Measurements from ENCODE around the gene JSRP1.
A peak's percentile ranks its signal among the peaks of the same experiment; 100 is the strongest.

The JSRP1 gene

DNA sequence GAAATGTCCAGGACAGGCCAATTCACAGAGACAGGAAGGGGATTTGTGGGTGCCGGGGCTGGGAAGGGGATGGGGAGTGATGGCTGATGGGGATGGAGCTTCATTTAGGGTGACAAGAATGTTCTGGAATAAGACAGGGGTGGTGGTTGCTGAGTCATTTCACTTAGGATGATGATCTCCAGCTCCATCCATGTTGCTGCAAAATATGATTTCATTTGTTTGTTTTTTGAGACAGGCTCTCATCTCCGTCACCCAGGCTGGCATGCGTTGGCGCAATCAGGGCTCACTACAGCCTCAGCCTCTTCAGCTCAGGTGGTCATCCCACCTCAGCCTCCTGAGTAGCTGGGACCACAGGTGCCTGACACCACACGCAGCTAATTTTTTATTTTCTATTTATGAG lies 3.1 kb upstream of the JSRP1 start:
- H2BK15ac ChIP-seq (replicated peaks; ENCODE audit: low read depth) = no peak overlapping the region
- no CpG with 5 or more reads among the region's 5 CpGs for WGBS (ENCODE audit: extremely low coverage, insufficient coverage, low lambda C conversion rate)
- H3K4me2 ChIP-seq (ENCODE audit: low read length) = no peak overlapping the region

GRCh38 chr19:2255112-2255845 lies 938 bp downstream of the JSRP1 start:
- no peaks in the 10 kb centered on the region for H3K79me2 ChIP-seq (ENCODE audit: control insufficient read depth, insufficient read depth, low read length)
- no peak overlapping the region for H3K27ac ChIP-seq (ENCODE audit: low read depth, low read length)
- DNase-seq = no peak
- no peak overlapping the region for H2AK5ac ChIP-seq (ENCODE audit: low read length)
- H2BK15ac ChIP-seq (replicated peaks; ENCODE audit: low read depth) = no peak overlapping the region
- H3K79me1 ChIP-seq (ENCODE audit: low read length) = no peaks in the 10 kb centered on the region
- no CpG with 5 or more reads among the region's 16 CpGs for WGBS (ENCODE audit: extremely low coverage, insufficient coverage, low lambda C conversion rate)
- H2BK120ac ChIP-seq (ENCODE audit: low read depth, low read length) = no peak overlapping the region
- no peak overlapping the region for H3K4me3 ChIP-seq (ENCODE audit: low read length)
- H3K27me3 ChIP-seq (ENCODE audit: insufficient read depth, low read length, poor library complexity) = no peaks in the 10 kb centered on the region
- no peaks in the 10 kb centered on the region for H3K36me3 ChIP-seq (ENCODE audit: control insufficient read depth, insufficient read depth, low read length)
- H3K9ac ChIP-seq (ENCODE audit: low read length) = no peak overlapping the region
- no peak overlapping the region for H2BK5ac ChIP-seq (ENCODE audit: low read length)
- H3K18ac ChIP-seq (ENCODE audit: low read length) = no peak overlapping the region
- H3K56ac ChIP-seq (ENCODE audit: low read length) = no peak overlapping the region
- H3K4me1 ChIP-seq (ENCODE audit: control insufficient read depth, low read depth, low read length) = no peaks in the 10 kb centered on the region
- H4K8ac ChIP-seq (ENCODE audit: low read depth, low read length) = no peak overlapping the region
- no peak overlapping the region for H3K4ac ChIP-seq (ENCODE audit: low read depth, low read length)
- no peak overlapping the region for H3K4me2 ChIP-seq (ENCODE audit: low read length)
- no peak overlapping the region for H4K5ac ChIP-seq (ENCODE audit: low read length)
- H3K23ac ChIP-seq (ENCODE audit: low read length) = no peak overlapping the region

More for the DNA sequence above, 3.1 kb upstream of the JSRP1 start:
- Histone ChIP-seq H3K9ac (ENCODE audit: low read length) (no peak overlapping the region), H3K23ac (ENCODE audit: low read length) (no peak overlapping the region), H3K4me3 (ENCODE audit: low read length) (no peak overlapping the region), H2BK120ac (ENCODE audit: low read depth, low read length) (no peak overlapping the region), H3K79me2 (ENCODE audit: control insufficient read depth, insufficient read depth, low read length) (no peaks in the 10 kb centered on the region), H3K27me3 (ENCODE audit: insufficient read depth, low read length, poor library complexity) (no peaks in the 10 kb centered on the region), H3K79me1 (ENCODE audit: low read length) (no peaks in the 10 kb centered on the region), H2BK5ac (ENCODE audit: low read length) (no peak overlapping the region), H3K4ac (ENCODE audit: low read depth, low read length) (no peak overlapping the region), H3K4me1 (ENCODE audit: control insufficient read depth, low read depth, low read length) (no peaks in the 10 kb centered on the region), H3K56ac (ENCODE audit: low read length) (no peak overlapping the region), H4K8ac (ENCODE audit: low read depth, low read length) (no peak overlapping the region), H3K18ac (ENCODE audit: low read length) (no peak overlapping the region), H3K36me3 (ENCODE audit: control insufficient read depth, insufficient read depth, low read length) (no peaks in the 10 kb centered on the region), H2AK5ac (ENCODE audit: low read length) (no peak overlapping the region), H3K27ac (ENCODE audit: low read depth, low read length) (no peak overlapping the region), H4K5ac (ENCODE audit: low read length) (no peak overlapping the region)
- DNase-seq = no peak

- Histone ChIP-seq H3K4ac (ENCODE audit: low read depth, low read length) (no peak overlapping the region), H3K4me3 (ENCODE audit: low read length) (no peak overlapping the region), H3K79me1 (ENCODE audit: low read length) (no peaks in the 10 kb centered on the region)
Observed at GRCh38 chr19:2254064-2254872, 1.9 kb downstream of the JSRP1 start.

GRCh38 chr19:2253106-2254063 lies 2.8 kb downstream of the JSRP1 start:
- Histone ChIP-seq H3K36me3 (ENCODE audit: control insufficient read depth, insufficient read depth, low read length) (peaks cover 2% of the 10 kb centered on the region), H3K4ac (ENCODE audit: low read depth, low read length) (no peak overlapping the region), H3K79me1 (ENCODE audit: low read length) (no peaks in the 10 kb centered on the region), H4K8ac (ENCODE audit: low read depth, low read length) (no peak overlapping the region), H3K18ac (ENCODE audit: low read length) (no peak overlapping the region), H3K4me2 (ENCODE audit: low read length) (peak overlapping the region; percentile 26), H3K9ac (ENCODE audit: low read length) (peak overlapping the region; percentile 57), H3K23ac (ENCODE audit: low read length) (no peak overlapping the region), H3K4me1 (ENCODE audit: control insufficient read depth, low read depth, low read length) (no peaks in the 10 kb centered on the region), H3K56ac (ENCODE audit: low read length) (peak overlapping the region; percentile 57), H3K4me3 (ENCODE audit: low read length) (no peak overlapping the region), H4K5ac (ENCODE audit: low read length) (no peak overlapping the region), H2BK15ac (replicated peaks; ENCODE audit: low read depth) (no peak overlapping the region), H2AK5ac (ENCODE audit: low read length) (no peak overlapping the region), H3K79me2 (ENCODE audit: control insufficient read depth, insufficient read depth, low read length) (no peaks in the 10 kb centered on the region), H3K27me3 (ENCODE audit: insufficient read depth, low read length, poor library complexity) (no peaks in the 10 kb centered on the region), H3K27ac (ENCODE audit: low read depth, low read length) (no peak overlapping the region), H2BK120ac (ENCODE audit: low read depth, low read length) (no peak overlapping the region), H2BK5ac (ENCODE audit: low read length) (no peak overlapping the region)
- peak; percentile 67 for DNase-seq
- no CpG with 5 or more reads among the region's 77 CpGs for WGBS (ENCODE audit: extremely low coverage, insufficient coverage, low lambda C conversion rate)

More at GRCh38 chr19:2254064-2254872, 1.9 kb downstream of the JSRP1 start:
- H3K56ac ChIP-seq (ENCODE audit: low read length) = no peak overlapping the region
- H3K4me2 ChIP-seq (ENCODE audit: low read length) = peak overlapping the region; percentile 9
- peak; percentile 84 for DNase-seq
- no peak overlapping the region for H2AK5ac ChIP-seq (ENCODE audit: low read length)
- no peaks in the 10 kb centered on the region for H3K36me3 ChIP-seq (ENCODE audit: control insufficient read depth, insufficient read depth, low read length)
- H3K27me3 ChIP-seq (ENCODE audit: insufficient read depth, low read length, poor library complexity) = no peaks in the 10 kb centered on the region
- H3K9ac ChIP-seq (ENCODE audit: low read length) = no peak overlapping the region
- H3K27ac ChIP-seq (ENCODE audit: low read depth, low read length) = no peak overlapping the region
- WGBS (ENCODE audit: extremely low coverage, insufficient coverage, low lambda C conversion rate) = no CpG with 5 or more reads among the region's 20 CpGs
- H3K23ac ChIP-seq (ENCODE audit: low read length) = no peak overlapping the region
- no peak overlapping the region for H2BK120ac ChIP-seq (ENCODE audit: low read depth, low read length)
- no peaks in the 10 kb centered on the region for H3K4me1 ChIP-seq (ENCODE audit: control insufficient read depth, low read depth, low read length)
- H3K18ac ChIP-seq (ENCODE audit: low read length) = no peak overlapping the region
- H3K79me2 ChIP-seq (ENCODE audit: control insufficient read depth, insufficient read depth, low read length) = no peaks in the 10 kb centered on the region
- H4K8ac ChIP-seq (ENCODE audit: low read depth, low read length) = no peak overlapping the region
- H4K5ac ChIP-seq (ENCODE audit: low read length) = no peak overlapping the region
- H2BK5ac ChIP-seq (ENCODE audit: low read length) = no peak overlapping the region
- no peak overlapping the region for H2BK15ac ChIP-seq (replicated peaks; ENCODE audit: low read depth)

DNA sequence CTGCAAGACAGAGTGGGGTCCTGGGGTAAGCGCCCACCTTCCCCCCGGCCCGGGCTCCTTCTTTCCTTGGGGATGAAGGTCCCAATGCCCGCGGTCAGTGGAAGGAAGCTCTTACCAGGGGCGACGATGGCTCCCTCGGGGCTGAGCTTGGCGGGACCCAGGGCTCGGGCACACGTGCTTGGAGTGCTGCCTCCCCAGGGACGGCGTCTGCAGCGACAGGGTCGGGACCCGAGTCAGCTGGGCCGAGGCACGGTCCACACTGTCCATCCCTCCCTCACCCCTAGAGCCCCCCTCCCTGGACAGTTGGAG lies 3.5 kb downstream of the JSRP1 start:
- Histone ChIP-seq H3K36me3 (ENCODE audit: control insufficient read depth, insufficient read depth, low read length) (peaks cover 2% of the 10 kb centered on the region), H3K9ac (ENCODE audit: low read length) (peak overlapping the region; percentile 57), H3K4me2 (ENCODE audit: low read length) (peak overlapping the region; percentile 26), H3K18ac (ENCODE audit: low read length) (no peak overlapping the region), H2BK15ac (replicated peaks; ENCODE audit: low read depth) (no peak overlapping the region), H4K5ac (ENCODE audit: low read length) (no peak overlapping the region), H3K4ac (ENCODE audit: low read depth, low read length) (no peak overlapping the region), H3K27ac (ENCODE audit: low read depth, low read length) (no peak overlapping the region), H3K4me3 (ENCODE audit: low read length) (no peak overlapping the region), H2BK120ac (ENCODE audit: low read depth, low read length) (no peak overlapping the region), H3K56ac (ENCODE audit: low read length) (peak overlapping the region; percentile 57), H2AK5ac (ENCODE audit: low read length) (no peak overlapping the region), H2BK5ac (ENCODE audit: low read length) (no peak overlapping the region), H3K79me2 (ENCODE audit: control insufficient read depth, insufficient read depth, low read length) (no peaks in the 10 kb centered on the region), H4K8ac (ENCODE audit: low read depth, low read length) (no peak overlapping the region), H3K4me1 (ENCODE audit: control insufficient read depth, low read depth, low read length) (no peaks in the 10 kb centered on the region), H3K79me1 (ENCODE audit: low read length) (no peaks in the 10 kb centered on the region), H3K23ac (ENCODE audit: low read length) (no peak overlapping the region), H3K27me3 (ENCODE audit: insufficient read depth, low read length, poor library complexity) (no peaks in the 10 kb centered on the region)
- no peak for DNase-seq
- no CpG with 5 or more reads among the region's 18 CpGs for WGBS (ENCODE audit: extremely low coverage, insufficient coverage, low lambda C conversion rate)
